Measurements from ENCODE around the gene PPM1K. TPM values are rescaled to one million over a fixed set of nuclear protein-coding genes. Genes with fewer than 3 reads are reported as not detected.

Gene PPM1K
- total RNA-seq, 6 donors from 2014 or later: 18.4 to 56.0 (median 26.0) TPM

DNA sequence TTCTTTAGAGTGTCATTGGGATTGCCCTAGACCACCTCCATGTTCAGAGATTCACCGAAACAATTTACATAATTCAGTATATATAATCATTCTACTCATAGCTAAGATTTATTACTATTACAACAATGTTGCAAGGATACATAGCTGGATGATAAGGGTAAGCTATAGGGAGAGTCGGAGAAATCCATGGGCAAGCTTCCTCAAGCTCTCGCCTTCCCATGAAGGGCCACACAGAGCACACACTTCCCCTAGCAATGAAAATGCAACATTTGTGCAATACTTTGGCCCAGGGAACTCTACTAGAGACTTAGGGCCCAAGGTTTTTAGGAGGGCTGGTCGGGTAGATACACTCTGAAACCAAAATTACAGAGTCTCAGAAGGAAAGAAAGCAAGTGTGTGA is 76.2 kb downstream of the PPM1K start:
- no peak for DNase-seq
- Histone ChIP-seq H3K27me3 (no peaks in the 10 kb centered on the region), H3K9me3 (no peaks in the 10 kb centered on the region), H3K27ac (no peak overlapping the region), H3K4me3 (no peak overlapping the region), H3K4me1 (peaks cover 0 to 10% (median 2%) of the 10 kb centered on the region in 4 donors), H3K36me3 (no peaks in the 10 kb centered on the region)
- WGBS, 2 donors: 56 to 82% methylated on average over 4 of the region's 4 CpGs
- no peak for ATAC-seq (ENCODE audit: low FRiP score in 2 of 2)
- no peak for TF ChIP-seq POLR2A (IDR thresholded peaks at IDR 0.05)
- TF ChIP-seq, protein P1, sequence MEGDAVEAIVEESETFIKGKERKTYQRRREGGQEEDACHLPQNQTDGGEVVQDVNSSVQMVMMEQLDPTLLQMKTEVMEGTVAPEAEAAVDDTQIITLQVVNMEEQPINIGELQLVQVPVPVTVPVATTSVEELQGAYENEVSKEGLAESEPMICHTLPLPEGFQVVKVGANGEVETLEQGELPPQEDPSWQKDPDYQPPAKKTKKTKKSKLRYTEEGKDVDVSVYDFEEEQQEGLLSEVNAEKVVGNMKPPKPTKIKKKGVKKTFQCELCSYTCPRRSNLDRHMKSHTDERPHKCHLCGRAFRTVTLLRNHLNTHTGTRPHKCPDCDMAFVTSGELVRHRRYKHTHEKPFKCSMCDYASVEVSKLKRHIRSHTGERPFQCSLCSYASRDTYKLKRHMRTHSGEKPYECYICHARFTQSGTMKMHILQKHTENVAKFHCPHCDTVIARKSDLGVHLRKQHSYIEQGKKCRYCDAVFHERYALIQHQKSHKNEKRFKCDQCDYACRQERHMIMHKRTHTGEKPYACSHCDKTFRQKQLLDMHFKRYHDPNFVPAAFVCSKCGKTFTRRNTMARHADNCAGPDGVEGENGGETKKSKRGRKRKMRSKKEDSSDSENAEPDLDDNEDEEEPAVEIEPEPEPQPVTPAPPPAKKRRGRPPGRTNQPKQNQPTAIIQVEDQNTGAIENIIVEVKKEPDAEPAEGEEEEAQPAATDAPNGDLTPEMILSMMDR (IDR thresholded peaks at IDR 0.05): no peak
- no peak for TF ChIP-seq POLR2AphosphoS5 (IDR thresholded peaks at IDR 0.05)
- TF ChIP-seq EP300 (IDR thresholded peaks at IDR 0.05): no peak

Small RNAs within 50 kb of the gene (small RNA-seq; reads per million reads assigned to genes)
- 0 reads per million in 4 donors for gene RF00019
- gene RNU6-1298P: 0 reads per million in 4 donors

Other genes starting within 250 kb of the PPM1K start
- gene ABCG2, start 125.9 kb downstream of the PPM1K start, total RNA-seq: 10 to 100 TPM in 1 of 6 donors, 1 to 10 TPM in 4, not detected in 1; 3.8 to 11.7 (median 5.3) TPM
- gene HERC6, start 94.3 kb upstream of the PPM1K start, total RNA-seq: 10 to 100 TPM in 4 of 6 donors, 1 to 10 TPM in 2; 6.7 to 27.2 (median 13.1) TPM
- 10 to 100 TPM in 3 of 6 donors, 1 to 10 TPM in 3; 4.3 to 18.1 (median 9.8) TPM for gene HERC5, start 172.6 kb upstream of the PPM1K start, total RNA-seq
- gene PYURF, start 239.2 kb upstream of the PPM1K start, total RNA-seq: 10 to 100 TPM; 24.1 to 71.4 (median 62.0) TPM